H9 (cell line): ENCODE results near the gene SBF1. TPM values are rescaled to one million over a fixed set of nuclear protein-coding genes. Genes with fewer than 3 reads are reported as not detected.
A peak's percentile ranks its signal among the peaks of the same experiment; 100 is the strongest.

Experiments
- DNase-seq: peaks from one replicate; pipeline ENCODE4 v3.0.0-alpha.2; 2017
- H2AFZ ChIP-seq: one replicate; pipeline ENCODE4 v1.6.1; 2013; ENCODE audit warnings: mild to moderate bottlenecking, low read length, control low read depth, moderate library complexity
- H2AK5ac ChIP-seq: 2 replicates; pipeline ENCODE4 v1.6.1; 2013; ENCODE audit warnings: low read length, control low read depth, mixed read lengths; ENCODE audit not compliant: insufficient read length
- H2BK120ac ChIP-seq: one replicate; pipeline ENCODE4 v1.6.1; 2013; ENCODE audit warnings: low read depth, mild to moderate bottlenecking, low read length, control low read depth, inconsistent platforms; ENCODE audit not compliant: poor library complexity, severe bottlenecking
- H2BK12ac ChIP-seq: 2 replicates; pipeline ENCODE4 v1.6.1; 2013; ENCODE audit warnings: low read length, control low read depth, mixed read lengths, low read depth; ENCODE audit not compliant: insufficient read length
- H2BK15ac ChIP-seq: 2 replicates; pipeline ENCODE4 v1.6.1; 2013; ENCODE audit warnings: low read depth, low read length, control low read depth
- H2BK20ac ChIP-seq: one replicate; pipeline ENCODE4 v1.6.1; 2013; ENCODE audit warnings: low read depth, mild to moderate bottlenecking, low read length, control low read depth, inconsistent platforms; ENCODE audit not compliant: poor library complexity, severe bottlenecking
- H2BK5ac ChIP-seq: 2 replicates; pipeline ENCODE4 v1.6.1; 2013; ENCODE audit warnings: low read length, control low read depth, mixed read lengths; ENCODE audit not compliant: insufficient read length
- H3K14ac ChIP-seq: 2 replicates; pipeline ENCODE4 v1.6.1; 2013; ENCODE audit warnings: low read length, control low read depth; ENCODE audit not compliant: insufficient read depth
- H3K18ac ChIP-seq: 2 replicates; pipeline ENCODE4 v1.6.1; 2013; ENCODE audit warnings: low read depth, mild to moderate bottlenecking, mixed read lengths, low read length, control low read depth; ENCODE audit not compliant: insufficient read length
- H3K23ac ChIP-seq: 2 replicates; pipeline ENCODE4 v1.6.1; 2013; ENCODE audit warnings: low read length, control low read depth, mixed read lengths, low read depth; ENCODE audit not compliant: insufficient read length
- H3K23me2 ChIP-seq: 2 replicates; pipeline ENCODE4 v1.6.1; 2013; ENCODE audit warnings: low read depth, mild to moderate bottlenecking, mixed read lengths, low read length, control low read depth; ENCODE audit not compliant: insufficient read length, poor library complexity, severe bottlenecking
- H3K27ac ChIP-seq: 2 replicates; pipeline ENCODE4 v1.5.1; 2013; ENCODE audit warnings: low read length, control low read depth, mixed read lengths, low read depth; ENCODE audit not compliant: insufficient read length
- H3K27me3 ChIP-seq: 2 replicates; pipeline ENCODE4 v1.6.1; 2013; ENCODE audit warnings: low read length, control low read depth, inconsistent platforms; ENCODE audit not compliant: insufficient read depth
- H3K4ac ChIP-seq: 2 replicates; pipeline ENCODE4 v1.6.1; 2013; ENCODE audit warnings: low read depth, mild to moderate bottlenecking, control low read depth, inconsistent platforms, low read length, moderate library complexity
- H3K4me1 ChIP-seq: 2 replicates; pipeline ENCODE4 v1.6.1; 2013; ENCODE audit warnings: low read length, control low read depth, inconsistent platforms; ENCODE audit not compliant: insufficient read depth
- H3K4me2 ChIP-seq: 2 replicates; pipeline ENCODE4 v1.6.1; 2013; ENCODE audit warnings: low read length, control low read depth, mixed read lengths; ENCODE audit not compliant: insufficient read length, insufficient read depth
- H3K56ac ChIP-seq: 2 replicates; pipeline ENCODE4 v1.6.1; 2013; ENCODE audit warnings: low read depth, mild to moderate bottlenecking, mixed read lengths, low read length, control low read depth; ENCODE audit not compliant: insufficient read length
- H3K79me1 ChIP-seq: 2 replicates; pipeline ENCODE4 v1.6.1; 2013; ENCODE audit warnings: low read depth, mild to moderate bottlenecking, moderate library complexity, low read length, control low read depth, inconsistent platforms; ENCODE audit not compliant: insufficient read depth, poor library complexity, severe bottlenecking
- H3K79me2 ChIP-seq: 2 replicates; pipeline ENCODE4 v1.6.1; 2013; ENCODE audit warnings: low read length, control low read depth, inconsistent platforms; ENCODE audit not compliant: insufficient read depth
- H3K9ac ChIP-seq: 2 replicates; pipeline ENCODE4 v1.6.1; 2013; ENCODE audit warnings: low read length, control low read depth, mixed read lengths; ENCODE audit not compliant: insufficient read length; ENCODE audit errors: extremely low read depth
- H3K9me3 ChIP-seq: one replicate; pipeline ENCODE4 v1.6.1; 2013; ENCODE audit warnings: low read depth, low read length, inconsistent platforms; ENCODE audit not compliant: control insufficient read depth
- H3T11ph ChIP-seq: one replicate; pipeline ENCODE4 v1.6.1; 2013; ENCODE audit warnings: mild to moderate bottlenecking, low read length, control low read depth, inconsistent platforms
- H4K20me1 ChIP-seq: one replicate; pipeline ENCODE4 v1.6.1; 2013; ENCODE audit not compliant: control insufficient read depth, insufficient read length, insufficient read depth
- H4K5ac ChIP-seq: 2 replicates; pipeline ENCODE4 v1.6.1; 2013; ENCODE audit warnings: low read depth, mild to moderate bottlenecking, mixed read lengths, low read length, control low read depth; ENCODE audit not compliant: insufficient read length
- H4K8ac ChIP-seq: replicated peaks from 2 replicates; pipeline ENCODE4 v1.6.1; 2013; ENCODE audit warnings: low read length, control low read depth, mixed read lengths, low read depth; ENCODE audit not compliant: insufficient read length
- H4K91ac ChIP-seq: 2 replicates; pipeline ENCODE4 v1.6.1; 2013; ENCODE audit warnings: low read depth, mild to moderate bottlenecking, moderate library complexity, mixed read lengths, low read length, control low read depth; ENCODE audit not compliant: insufficient read length
- H3K27ac Mint-ChIP-seq, 3 experiments: 2 replicates in 2 of 3; 3 replicates in 1 of 3; pipeline ENCODE4 v1.8.0; 2020 to 2021; ENCODE audit warnings: mixed read lengths in 3 of 3, mild to moderate bottlenecking in 1 of 3, moderate library complexity in 1 of 3
- H3K27me3 Mint-ChIP-seq: 2 replicates; pipeline ENCODE4 v1.8.0; 2021; ENCODE audit warnings: low read depth, mild to moderate bottlenecking, moderate library complexity, mixed read lengths
- H3K36me3 Mint-ChIP-seq, 3 experiments: 2 replicates in 2 of 3; 3 replicates in 1 of 3; pipeline ENCODE4 v1.8.0; 2020 to 2021; ENCODE audit warnings: low read depth in 3 of 3, mixed read lengths in 3 of 3; ENCODE audit not compliant: insufficient read depth in 1 of 3
- H3K4me1 Mint-ChIP-seq, 2 experiments: 2 replicates each; pipeline ENCODE4 v1.8.0; 2020; ENCODE audit warnings: mixed read lengths in 2 of 2
- H3K4me3 Mint-ChIP-seq, 2 experiments: 2 replicates in 1 of 2; 3 replicates in 1 of 2; pipeline ENCODE4 v1.8.0; 2020 to 2021; ENCODE audit warnings: mild to moderate bottlenecking in 2 of 2, mixed read lengths in 2 of 2, moderate library complexity in 1 of 2
- H3K9me3 Mint-ChIP-seq, 2 experiments: 2 replicates in 1 of 2; 3 replicates in 1 of 2; pipeline ENCODE4 v1.8.0; 2020; ENCODE audit warnings: mild to moderate bottlenecking in 2 of 2, mixed read lengths in 2 of 2, moderate library complexity in 1 of 2
- WGBS: extraction: QIAGEN DNeasy Blood & Tissue Kit; methylation state at CpG from one replicate; pipeline ENCODE4 v1.1.7; 2013; ENCODE audit warnings: missing lambda C conversion rate, low lambda C conversion rate, mixed read lengths; ENCODE audit not compliant: insufficient read length; ENCODE audit errors: extremely low coverage; 5-methylcytosine and 5-hydroxymethylcytosine counted together
- total RNA-seq: library from RNA; stranded (reverse); gene quantifications from 2 replicates; pipeline ENCODE4 v1.2.1, GENCODE V29; 2021
- TF ChIP-seq, protein P1 (sequence below): fragments of 200-600 bp; sonication (generic); conservative IDR thresholded peaks from 3 replicates; pipeline ENCODE4 v1.8.0; 2021; ENCODE audit warnings: antibody characterized with exemption, mild to moderate bottlenecking

SBF1 gene
- total RNA-seq, 1 experiment from 2014 or later, result 69.8 TPM

DNA sequence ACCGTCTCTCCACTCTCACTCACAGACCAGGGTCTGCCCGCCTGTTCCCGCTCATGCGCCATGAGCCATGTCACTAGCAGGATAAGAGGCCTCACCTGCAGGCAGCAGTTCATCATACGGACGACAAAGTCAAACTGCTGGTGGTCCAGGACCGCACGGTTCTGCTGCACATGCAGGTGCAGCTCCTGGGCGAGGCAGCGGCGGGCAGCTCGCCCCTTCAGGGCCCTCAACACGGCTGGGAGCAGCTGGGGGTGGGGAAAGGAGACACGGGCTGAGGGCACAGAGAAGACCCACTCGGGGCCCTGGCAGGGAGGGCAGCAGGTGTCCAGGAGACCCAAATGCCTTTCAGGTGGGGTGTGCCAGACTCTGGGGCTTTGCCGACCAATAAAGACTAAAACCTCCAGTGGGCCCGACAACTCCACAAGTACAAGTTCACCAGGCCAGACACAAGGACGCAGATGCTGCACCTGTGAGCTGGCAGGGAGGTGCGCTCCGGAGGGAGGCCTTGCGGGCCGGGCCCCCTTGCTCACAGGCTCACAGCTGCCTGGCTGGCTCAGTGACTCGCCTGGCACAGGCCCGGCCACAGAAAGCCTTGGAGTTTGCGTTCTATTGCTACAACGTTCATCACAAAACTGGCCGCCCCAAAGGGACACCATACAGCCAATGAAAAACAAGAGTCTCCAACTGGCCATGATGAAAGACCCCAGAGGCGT is 11.5 kb downstream of the SBF1 start:
- Histone ChIP-seq H2AK5ac (no peak overlapping the region), H2BK120ac (no peak overlapping the region), H3K14ac (no peak overlapping the region), H3K27me3 (no peaks in the 10 kb centered on the region), H3K18ac (no peak overlapping the region), H4K20me1 (no peaks in the 10 kb centered on the region), H3T11ph (no peak overlapping the region), H4K91ac (no peak overlapping the region), H3K9me3 (no peaks in the 10 kb centered on the region), H3K23ac (no peak overlapping the region), H3K23me2 (no peaks in the 10 kb centered on the region), H2BK5ac (no peak overlapping the region), H3K4me2 (no peak overlapping the region), H3K79me1 (no peaks in the 10 kb centered on the region), H2AFZ (no peak overlapping the region), H3K4me1 (no peaks in the 10 kb centered on the region), H3K56ac (no peak overlapping the region), H3K9ac (no peak overlapping the region), H2BK15ac (no peak overlapping the region), H4K8ac (no peak overlapping the region), H3K79me2 (no peaks in the 10 kb centered on the region), H2BK20ac (no peak overlapping the region), H4K5ac (no peak overlapping the region), H3K4ac (no peak overlapping the region), H2BK12ac (no peak overlapping the region), H3K27ac (no peak overlapping the region)
- WGBS, result no CpG with 5 or more reads among the region's 28 CpGs
- Mint-ChIP-seq H3K9me3 (no peaks in the 10 kb centered on the region), H3K36me3 (peaks cover 26 to 85% (median 76%) of the 10 kb centered on the region in 3 experiments), H3K4me3 (no peak overlapping the region), H3K4me1 (no peaks in the 10 kb centered on the region), H3K27ac (peak overlapping the region in 1 of 3 experiments; percentile 23; a peak in 1 of 7 replicates), H3K27me3 (no peaks in the 10 kb centered on the region)
- TF ChIP-seq, protein P1, sequence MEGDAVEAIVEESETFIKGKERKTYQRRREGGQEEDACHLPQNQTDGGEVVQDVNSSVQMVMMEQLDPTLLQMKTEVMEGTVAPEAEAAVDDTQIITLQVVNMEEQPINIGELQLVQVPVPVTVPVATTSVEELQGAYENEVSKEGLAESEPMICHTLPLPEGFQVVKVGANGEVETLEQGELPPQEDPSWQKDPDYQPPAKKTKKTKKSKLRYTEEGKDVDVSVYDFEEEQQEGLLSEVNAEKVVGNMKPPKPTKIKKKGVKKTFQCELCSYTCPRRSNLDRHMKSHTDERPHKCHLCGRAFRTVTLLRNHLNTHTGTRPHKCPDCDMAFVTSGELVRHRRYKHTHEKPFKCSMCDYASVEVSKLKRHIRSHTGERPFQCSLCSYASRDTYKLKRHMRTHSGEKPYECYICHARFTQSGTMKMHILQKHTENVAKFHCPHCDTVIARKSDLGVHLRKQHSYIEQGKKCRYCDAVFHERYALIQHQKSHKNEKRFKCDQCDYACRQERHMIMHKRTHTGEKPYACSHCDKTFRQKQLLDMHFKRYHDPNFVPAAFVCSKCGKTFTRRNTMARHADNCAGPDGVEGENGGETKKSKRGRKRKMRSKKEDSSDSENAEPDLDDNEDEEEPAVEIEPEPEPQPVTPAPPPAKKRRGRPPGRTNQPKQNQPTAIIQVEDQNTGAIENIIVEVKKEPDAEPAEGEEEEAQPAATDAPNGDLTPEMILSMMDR, result no peak
- DNase-seq, result no peak
